GM12875 (cell line): ENCODE measurements around the gene KCTD3.

ENCODE experiments used
- H3K4me3 ChIP-seq: one replicate; pipeline ENCODE4 v1.5.1; 2011; ENCODE audit warnings: low read depth, low read length, control low read depth
- CTCF ChIP-seq: IDR thresholded peaks from 2 replicates; pipeline ENCODE4 v1.5.1; 2011; ENCODE audit warnings: low read depth, mild to moderate bottlenecking, control low read depth, inconsistent platforms, low read length, moderate library complexity, borderline replicate concordance; ENCODE audit not compliant: insufficient read depth

Gene KCTD3

DNA sequence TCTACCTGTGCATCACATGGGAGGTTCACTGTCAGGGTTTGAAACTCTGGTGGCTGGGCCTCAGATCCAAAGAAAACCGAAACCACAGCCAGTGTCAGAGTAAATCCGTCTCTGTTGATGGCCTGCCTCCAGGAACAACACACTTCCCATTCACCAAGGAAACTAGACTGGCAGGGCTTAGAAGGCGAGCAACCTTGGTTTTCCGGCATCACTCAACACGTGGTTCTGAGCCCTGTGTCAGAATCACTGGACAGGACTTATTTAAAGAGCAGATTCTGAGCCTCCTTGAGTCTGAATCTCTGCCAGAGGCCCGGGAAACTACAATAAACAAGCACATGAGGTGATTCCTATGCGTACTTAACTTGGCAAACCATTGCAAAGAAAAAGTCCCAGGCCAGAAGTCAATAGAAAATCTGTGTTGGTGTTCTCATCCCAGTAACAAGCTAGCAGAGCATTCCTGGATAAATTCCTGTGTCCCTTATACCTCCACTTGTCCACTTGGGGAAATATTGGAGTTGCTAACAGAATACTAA lies 70.0 kb downstream of the KCTD3 start:
- TF ChIP-seq CTCF, result no peak
- no peak overlapping the region for H3K4me3 ChIP-seq

- no peak overlapping the region for H3K4me3 ChIP-seq
- no peak for TF ChIP-seq CTCF
Observed at GRCh38 chr1:215640429-215641148, 73.5 kb downstream of the KCTD3 start.

DNA sequence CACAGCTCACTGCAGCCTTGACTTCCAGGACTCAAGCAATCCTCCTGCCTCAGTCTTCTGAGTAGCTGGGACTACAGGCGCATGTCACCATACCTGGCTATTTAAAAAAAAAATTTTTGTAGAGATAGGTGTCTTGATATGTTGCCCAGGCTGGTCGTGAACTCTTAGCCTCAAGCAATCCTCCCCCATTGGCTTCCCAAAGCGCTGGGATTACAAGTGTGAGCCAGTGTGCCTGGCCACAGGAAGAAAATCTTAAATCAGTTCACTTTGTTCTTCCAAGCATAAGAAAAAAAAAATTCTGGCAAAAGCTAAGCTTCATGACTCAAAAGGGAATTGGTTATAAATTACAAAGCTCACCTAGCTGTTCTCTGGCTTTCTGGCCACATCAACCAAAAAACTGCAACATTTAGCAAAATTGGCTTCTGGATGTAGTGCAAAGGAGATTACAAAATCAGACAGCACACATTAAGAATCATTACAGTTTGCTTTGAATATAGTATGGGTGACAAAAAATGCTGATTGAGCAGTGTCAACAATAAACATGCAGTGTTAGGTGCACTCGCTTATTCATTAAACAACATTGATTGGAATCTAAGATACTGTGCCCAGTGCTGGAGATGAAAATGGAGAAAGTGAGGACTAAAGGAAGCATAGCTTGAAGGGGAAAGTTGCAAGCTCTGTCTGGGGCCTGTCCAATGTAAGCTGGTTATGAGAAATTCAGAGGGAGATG lies 76.7 kb downstream of the KCTD3 start:
- H3K4me3 ChIP-seq, result no peak overlapping the region
- TF ChIP-seq CTCF, result no peak

- TF ChIP-seq CTCF, result no peak
- H3K4me3 ChIP-seq, result no peak overlapping the region
Observed at GRCh38 chr1:215645182-215645581, 78.1 kb downstream of the KCTD3 start.

- no peak overlapping the region for H3K4me3 ChIP-seq
- TF ChIP-seq CTCF, result no peak
Observed at GRCh38 chr1:215645861-215646260, 78.8 kb downstream of the KCTD3 start.

DNA sequence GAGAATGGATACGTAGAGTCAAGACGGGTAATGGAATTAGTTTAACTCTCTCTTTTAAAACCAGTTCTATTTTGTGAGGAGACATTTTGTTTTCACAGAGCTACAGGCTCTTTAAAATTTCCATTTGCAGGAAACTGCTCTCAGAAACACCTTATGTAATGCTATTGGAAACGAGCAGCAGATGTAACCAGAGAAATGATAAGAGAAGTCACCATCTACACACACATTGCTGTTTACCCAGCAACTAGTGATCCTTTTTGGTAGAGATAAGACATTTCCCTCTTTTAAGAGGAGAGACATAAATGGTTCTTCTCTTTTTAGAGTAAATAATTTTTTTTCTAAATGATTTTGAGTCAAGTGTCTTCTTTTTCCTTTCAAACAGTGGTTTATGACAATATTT lies 80.6 kb downstream of the KCTD3 start:
- H3K4me3 ChIP-seq, result no peak overlapping the region
- TF ChIP-seq CTCF, result no peak
